ENCODE measurements around the gene PLA2G2C.
"Not testable (repeated sequence)": the region's sequence is repeated elsewhere in the genome, so short reads cannot be mapped to it uniquely, and the experiment has no call there.

PLA2G2C gene, protein sequence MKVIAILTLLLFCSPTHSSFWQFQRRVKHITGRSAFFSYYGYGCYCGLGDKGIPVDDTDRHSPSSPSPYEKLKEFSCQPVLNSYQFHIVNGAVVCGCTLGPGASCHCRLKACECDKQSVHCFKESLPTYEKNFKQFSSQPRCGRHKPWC

DNA sequence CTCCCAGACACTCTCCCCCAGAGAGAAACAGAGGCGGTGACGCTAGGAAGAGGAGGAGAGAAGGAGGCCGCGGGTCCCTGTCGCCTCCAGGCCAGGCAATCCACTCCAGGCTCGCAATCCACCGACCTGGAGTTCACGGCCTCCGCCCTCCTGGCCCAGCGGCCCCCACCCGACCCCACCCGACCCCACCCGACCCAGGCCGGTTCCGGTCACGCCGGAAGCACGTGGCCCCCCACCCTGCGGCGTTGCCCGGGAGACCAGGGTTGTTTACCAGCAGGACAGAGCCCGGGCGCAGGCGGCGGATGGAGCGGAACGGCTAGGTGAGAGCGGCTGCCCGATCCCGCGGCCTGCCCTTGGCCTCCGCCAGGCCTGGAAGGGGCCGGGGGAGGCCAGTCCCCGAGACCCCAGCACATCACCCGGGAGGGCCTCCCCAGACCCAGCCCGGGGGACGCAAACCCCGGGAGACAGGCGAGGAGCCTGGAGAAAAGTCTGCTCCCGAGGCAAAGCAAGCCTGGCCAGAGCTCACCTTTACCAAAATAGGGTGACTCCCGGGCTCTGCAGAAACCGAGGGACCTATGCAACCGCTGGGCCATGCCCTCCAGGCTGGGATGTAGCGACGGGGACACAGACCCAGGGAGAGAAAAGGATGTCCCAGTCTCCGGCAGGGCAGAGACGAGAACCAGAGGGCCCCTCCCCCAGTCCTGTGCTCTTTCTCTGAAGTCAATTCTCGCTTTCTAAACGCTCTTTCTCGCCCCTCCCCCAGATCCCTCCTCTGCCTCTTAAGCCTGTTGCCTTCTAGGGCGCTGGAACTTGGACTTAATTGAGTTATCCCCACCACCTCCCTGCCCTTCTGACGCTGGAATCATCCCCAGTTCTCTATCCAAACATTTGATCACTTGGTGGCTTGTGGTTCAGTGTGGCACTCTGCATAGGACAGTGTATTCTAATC is at the start of gene PLA2G2C, which contains the start of gene UBXN10:
Gene PLA2G2C (minus strand): TSS at position 685 of the 949 bp plus-strand sequence. CDS start 9,155 bp downstream, outside the sequence.
Gene UBXN10 (plus strand): TSS at position 263 of the 949 bp plus-strand sequence. CDS start 4,466 bp downstream, outside the sequence.
- peak; percentile 75 for DNase-seq

DNA sequence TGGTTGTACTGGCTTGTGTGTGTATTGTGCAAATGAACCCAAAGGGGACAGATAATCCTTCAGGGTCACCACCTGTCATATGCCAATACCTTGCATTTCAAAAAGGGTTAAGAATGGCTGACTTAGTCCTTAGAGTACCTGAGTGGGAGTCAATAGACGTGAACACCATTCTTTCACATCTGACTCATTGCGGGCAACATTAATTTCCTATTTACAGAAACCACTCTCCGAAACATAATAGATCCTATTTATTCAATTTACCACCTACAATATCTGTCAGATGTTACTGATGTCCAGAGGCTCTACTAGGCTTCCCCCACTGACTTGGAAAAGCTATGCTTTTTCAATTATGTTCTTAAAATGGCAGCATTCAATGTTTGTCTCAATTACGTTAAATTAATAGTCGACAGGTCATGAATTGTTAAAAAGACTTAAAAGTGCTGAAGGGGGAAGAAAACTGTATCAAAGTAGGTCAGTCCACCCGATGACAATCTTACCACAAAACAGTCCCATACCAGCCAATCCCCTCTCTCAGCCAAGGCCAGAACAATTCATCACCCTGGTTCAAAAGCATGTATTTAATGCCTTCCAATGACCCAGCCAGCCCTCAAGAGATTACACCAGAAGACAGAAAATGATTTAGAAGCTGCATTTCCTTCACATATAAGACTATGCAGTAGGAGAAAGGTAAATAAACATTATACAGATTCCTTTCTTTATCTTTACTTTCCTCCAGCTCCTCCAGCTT is 48.6 kb upstream of the PLA2G2C start:
- DNase-seq, result no peak

DNA sequence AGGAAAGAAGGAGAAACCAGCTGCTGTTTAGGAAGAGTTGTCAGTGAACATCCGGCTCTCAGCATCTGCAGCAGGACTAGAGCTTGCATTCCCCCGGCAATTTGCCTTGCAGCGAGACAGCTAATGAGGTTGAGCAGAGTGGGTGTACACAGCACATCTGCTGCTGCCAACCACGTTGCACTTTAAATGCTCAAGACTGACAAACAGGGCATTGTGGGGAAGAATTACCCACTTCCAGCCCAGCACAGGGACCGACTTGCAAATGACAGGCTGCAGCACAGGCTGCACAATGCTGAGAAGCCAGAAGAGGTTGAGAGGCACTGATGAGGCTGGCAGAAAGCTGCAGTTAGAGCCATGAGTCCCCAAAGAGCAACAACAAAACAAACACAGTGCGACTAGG is 47.5 kb upstream of the PLA2G2C start:
- no peak for DNase-seq

DNA sequence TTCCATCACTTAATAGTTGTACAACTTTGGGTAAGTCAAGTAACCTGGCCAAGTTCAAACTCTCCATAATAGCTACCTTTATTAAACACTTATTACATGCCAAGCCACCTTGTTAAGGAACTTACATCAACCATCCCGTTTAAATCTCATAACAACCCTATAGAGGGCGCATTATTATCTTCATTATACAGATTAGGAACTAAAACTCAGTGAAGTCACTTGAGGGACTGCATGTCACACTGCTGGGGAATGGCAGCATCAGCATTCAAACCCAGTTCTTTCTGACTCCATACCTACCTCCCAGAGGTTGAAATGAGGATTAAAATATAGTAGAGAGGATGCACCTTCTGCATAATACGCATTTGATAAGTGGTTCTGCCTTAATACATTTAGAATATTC is 47.1 kb upstream of the PLA2G2C start:
- no peak for DNase-seq

DNA sequence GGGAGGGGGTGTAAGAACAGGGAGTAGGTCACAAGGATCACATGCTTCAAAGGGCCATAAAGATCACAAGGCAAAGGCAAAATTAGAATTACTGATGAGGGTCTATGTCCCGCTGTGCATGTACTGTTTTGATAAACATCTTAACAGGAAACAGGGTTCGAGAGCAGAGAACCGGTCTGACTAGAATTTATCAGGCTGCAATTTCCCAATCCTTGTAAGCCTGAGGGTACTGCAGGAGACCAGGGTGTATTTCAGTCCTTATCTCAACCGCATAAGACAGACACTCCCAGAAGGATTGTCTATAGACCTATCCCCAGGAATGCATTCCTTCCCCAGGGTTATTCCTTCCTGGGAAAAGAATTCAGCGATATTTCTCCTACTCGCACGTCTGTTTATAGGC is 46.2 kb upstream of the PLA2G2C start:
- not testable (repeated sequence) for DNase-seq

DNA sequence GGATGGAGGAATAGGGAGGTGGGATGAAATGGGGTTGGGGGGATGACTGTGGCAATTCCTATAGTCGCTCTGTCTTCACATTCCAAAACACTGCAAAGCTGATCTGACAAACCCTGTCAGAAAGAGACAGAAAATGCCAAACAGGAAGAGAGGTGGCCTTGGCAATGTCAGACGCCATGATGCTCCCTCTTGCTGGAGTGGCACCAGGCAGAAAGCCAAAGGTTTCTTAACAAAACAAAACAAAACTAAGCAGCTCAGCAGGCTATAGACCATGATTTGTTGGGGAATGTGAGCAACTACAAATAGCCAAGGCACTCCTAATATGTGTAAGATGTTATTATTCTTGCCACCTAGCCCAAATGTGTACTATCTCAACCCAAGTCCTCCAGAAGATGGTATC is 42.9 kb upstream of the PLA2G2C start:
- no peak for DNase-seq

DNA sequence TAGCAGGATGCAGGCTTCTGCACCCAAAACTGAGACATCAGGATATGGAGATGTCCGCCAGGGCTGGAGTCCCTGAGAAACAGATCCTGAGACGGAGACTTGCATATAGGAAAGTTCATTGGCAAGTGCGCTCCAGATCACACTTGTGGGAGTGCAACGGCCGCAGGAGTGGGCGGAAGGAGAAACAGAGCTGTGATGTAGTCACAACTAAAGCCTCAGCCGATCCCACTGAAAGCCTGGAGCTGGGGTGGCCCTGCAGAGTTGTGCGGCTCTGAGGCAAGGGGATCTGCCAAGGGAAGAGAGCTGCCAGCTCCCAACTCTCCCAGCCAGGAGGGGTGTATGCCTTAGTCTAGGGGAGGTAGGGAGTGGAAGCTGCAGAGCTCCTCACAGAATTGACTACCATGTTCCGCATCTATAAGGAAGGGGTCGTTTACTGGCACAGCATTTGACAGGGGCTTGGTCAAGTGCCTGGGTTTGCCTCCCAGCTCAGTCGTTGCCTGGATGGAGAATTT is 42.1 kb upstream of the PLA2G2C start:
- no peak for DNase-seq

DNA sequence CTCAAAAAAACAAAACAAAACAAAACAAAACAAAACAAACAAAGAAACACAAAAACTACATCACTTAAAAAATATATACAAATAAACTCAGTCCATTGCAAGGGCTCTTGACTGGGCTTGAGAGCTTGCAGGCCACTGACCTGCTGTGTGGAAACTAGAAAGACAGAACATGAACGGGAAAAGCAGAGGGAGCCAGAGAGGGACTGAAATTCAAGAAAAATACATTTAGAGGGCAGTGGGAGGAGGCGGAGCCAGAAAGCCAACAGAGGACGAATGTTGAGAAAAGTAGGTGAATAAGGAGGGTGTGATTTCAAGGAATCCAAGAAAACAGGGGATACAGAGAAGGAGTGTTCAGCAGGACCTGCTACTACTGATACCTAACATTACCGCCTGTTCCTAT is 41.4 kb upstream of the PLA2G2C start:
- no peak for DNase-seq

DNA sequence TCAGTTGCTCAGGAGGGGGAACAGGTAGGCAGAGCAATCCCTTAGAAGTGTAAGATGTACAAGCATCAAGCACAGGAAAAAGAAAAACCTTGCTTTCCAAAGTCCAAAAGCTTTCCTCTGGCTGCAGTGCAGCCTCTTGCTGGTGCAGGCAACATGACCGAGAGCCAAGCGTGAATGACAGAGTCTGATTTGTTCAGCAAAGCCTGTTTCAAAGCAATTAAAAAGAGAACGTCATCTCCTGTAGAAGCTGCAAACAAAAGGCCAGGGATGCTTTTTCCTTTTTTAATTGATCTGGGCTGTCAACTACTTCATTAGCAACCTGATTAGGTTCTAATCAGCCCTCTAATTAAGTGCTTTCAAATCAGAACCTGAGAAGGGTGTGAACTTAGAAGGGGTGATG is 38.2 kb upstream of the PLA2G2C start:
- DNase-seq, result no peak

DNA sequence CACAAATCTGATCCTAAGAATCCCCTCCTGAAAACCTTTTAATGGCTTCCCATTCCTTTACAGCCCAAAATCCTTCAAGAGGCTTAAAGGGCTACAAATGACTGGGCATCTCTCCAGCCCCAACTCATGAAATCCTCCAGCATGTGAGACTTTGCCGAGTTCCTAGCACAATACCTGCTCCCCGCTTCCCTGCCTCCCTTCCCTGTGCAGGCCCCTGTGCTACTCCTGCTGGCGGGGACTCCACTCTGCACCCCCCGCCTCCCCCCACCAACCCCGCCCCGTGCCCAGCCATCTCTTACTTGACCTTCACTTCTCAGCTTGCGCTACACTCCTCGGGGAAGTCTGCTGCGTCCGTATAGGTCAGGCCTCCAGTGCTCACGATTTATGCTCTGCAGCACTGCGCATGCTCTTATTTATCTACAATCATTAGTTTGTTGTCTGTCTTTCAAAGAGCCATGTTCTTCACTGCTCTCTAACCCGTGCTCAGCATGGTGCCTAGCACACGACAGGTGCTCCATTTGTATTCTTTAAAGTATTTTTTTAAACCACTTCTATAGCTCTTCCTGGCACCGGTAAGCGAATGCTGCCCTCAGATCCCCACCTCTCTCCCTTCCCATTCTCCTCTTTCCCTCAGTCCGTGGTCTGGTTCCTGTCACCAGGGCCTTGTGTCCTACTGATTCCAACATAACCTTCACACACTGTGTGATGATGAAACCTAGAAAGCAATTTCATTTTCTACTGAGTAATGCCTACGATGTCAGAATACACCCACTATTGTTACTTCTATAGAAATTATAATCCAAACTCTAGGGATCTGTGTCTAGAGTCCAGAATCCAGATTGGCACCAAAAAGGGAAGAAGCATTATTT is 37.5 kb upstream of the PLA2G2C start:
- no peak for DNase-seq

DNA sequence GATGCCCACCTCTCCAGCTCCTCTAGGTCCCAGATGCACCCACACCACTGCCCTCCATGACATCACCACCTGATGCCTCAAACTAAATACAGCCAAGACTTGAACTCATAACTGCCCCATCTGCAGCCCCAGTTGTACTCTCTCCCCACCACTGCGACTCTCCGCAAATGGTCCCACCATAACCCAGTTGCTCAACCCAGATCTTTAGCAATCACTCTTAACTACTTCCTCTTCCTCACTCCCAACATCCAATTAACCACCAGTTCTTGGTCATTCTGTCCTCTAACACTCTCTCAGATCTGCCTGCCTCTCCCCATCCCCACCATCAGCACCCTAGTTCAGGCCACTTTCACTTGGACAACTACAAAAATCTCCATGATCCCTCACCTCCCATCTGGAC is 36.8 kb upstream of the PLA2G2C start:
- DNase-seq, result no peak

DNA sequence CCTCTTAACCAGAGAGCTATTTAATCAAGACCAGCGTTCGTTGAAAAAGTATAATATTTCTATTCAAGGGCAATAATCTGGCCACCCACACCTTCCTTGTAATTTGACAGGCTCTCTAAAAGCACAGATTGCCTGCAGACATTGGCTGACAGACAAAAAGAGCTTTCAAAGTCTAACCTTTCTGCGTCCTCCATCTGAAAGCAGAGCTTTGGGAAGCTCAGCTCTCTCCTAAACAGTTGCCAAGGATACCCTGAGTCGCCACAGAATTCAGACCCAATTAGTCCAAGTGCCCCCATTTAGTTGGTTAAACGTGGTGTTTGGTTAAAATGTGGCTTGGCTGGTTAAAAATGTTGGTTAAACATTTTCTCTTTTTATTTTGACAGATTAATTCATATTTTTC is 33.7 kb upstream of the PLA2G2C start:
- DNase-seq, result no peak

DNA sequence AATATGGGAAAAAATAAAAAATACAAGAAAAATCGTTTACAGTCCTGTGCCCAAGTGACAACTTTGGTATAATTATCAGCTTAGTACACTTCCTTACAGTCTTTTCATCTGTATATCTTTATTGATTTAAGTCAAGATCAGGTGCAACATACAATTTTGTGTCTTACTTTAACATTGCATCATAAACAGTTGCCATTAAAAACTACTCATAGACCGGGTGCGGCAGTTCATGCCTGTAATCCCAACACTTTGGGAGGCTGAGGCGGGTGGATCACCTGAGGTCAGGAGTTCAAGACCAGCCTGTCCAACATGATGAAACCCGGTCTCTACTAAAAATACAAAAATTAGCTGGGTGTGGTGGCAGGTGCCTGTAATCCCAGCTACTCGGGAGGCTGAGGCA is 32.7 kb upstream of the PLA2G2C start:
- not testable (repeated sequence) for DNase-seq

DNA sequence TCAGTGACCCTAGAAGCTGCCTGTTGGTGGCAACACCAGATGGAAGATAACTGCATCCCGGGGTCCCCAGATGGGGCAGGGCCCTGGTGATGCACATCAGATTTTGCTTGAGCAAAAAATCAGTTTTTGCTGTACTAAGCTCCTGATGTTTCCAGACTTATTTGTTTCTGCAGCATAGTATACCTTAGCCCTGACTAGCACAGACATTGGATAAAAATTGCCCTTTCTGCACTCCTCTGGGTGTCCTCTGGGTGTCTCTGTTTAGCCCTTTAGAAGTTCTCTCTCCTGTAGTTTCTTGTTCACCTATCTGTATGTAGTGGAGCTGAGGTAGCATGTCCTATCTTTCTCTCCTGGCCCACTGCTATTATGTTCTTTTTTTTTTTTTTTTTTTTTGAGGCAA is 30.3 kb upstream of the PLA2G2C start:
- no peak for DNase-seq

DNA sequence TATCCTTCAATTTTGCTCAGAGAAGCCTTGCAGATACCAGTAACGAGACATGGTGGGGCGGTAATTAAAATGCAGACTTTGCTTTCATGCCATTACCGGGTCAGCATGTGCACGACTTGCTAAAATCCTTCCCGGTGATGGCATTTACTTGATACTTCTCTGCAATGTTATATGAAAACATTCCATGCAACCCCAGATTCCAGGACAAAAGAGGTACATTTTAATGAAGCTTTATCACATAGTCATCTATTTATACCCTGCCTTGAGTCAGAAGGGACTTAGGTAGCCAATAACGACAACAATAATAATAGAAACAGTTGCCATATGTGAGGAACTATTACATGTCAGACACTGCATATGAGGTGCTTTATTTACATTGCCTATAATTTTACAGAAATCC is 29.4 kb upstream of the PLA2G2C start:
- DNase-seq, result no peak

DNA sequence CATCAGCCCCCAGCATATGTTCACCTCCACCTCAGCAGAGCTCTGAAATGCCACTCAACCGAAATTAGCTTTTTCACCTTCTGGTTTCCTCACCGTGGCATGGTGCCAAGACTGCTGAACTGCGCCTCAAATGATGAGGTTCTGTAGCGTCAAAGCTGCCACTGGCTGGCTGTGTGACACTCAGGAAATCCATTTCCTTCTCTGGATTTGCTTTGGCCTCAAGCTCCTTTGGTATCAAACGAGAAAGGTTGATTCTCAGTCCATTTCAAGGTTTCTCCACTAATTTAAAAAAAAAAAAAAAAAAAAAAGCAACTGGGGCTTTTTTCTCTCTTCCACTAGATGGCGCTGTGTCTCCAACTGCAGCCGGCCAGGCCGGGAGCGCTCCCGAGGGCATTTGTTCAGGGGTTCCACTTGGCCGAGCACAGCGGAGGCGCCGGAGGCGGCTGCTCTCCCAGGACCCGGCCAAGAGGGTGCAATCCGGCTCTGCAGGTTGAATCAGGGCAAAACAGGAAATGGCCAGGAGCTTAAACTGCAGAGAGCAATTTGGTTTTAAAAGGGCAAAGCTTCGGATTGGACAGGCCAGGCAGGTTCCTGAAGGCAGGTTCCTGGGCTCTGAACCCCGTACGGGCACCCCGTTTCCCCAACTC is 26.5 kb upstream of the PLA2G2C start:
- peak; percentile 49 for DNase-seq

DNA sequence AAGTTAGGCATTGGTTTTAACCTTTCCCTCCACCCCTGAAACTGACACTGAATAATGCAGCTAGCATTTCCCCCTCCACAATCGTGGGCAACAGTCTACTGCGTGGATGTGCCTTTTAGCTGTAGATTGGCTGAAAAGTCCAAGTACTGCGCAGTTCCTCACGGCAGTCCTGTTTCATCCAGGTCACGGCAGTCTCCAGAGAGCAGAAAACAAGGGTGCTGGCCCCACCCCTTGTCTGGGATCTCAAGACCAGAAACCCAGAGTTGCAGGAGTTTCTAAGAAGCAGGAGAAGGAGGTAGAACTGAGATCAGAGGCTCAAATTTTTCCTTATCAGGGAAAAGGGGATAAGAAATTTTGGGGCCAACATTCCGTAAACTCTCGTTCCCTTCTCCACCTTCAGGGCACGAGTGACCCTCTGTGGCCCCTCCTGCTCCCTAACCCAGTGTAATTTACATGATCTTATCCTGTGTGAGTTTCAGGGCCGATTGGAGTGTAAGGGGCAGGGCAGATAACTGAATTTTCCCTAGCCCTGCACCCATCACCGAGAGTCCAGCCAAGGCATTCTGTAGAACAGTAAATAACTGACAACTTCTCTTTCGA is 25.9 kb upstream of the PLA2G2C start:
- no peak for DNase-seq

DNA sequence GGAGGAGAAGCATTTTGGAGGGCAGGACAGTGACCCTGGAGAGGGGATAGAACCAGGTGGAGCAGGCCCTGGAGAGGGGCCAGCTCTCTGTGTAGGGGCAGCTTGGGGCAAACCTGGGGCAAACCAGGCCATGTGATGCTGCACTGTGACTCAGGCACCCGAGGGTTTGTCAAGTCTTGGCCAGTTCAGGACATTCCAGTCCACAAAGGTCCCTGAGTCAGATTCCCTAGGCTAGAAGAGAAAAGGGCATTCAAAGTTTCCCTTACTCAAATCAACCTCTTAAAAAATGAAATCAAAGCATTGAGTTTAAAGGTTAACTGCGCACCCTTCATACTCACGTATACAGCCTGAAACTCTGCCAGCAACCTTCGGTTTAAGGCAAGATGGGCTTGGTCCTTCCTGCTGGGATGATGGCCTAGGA is 25.2 kb upstream of the PLA2G2C start:
- DNase-seq, result no peak

DNA sequence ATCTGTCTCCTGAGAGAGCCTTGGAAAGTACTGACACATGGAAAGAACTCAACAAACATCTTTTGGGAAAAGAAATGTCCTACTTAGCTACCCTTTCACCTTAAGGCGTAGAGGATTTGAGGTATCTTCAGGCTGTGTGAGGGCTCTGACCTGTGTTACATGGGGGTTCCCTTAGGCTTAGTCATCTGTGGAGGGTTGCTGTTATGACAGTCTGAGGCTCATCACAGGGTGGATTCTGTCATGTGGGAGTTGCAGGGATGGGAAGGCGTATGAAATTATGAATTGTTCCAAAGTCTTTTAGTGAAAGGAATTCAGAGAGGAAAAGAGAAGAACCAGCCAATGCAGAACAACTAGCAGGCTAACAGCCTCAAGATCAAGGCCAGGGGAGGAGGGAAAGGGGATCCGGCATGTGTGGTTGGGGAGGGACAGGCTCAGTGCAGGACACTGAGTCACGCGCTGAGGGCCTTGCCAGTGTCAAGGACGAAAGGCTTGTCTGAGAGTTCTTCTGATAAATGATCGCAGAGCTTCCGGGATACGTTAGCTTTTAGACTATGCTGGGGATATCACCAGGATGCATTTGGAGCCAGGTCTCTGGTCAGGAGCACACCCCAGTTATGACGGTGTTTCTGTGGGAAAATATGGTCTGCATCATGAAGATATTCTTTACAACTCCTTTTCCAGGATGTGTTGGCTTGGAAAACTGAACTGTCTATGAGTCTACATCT is 24.6 kb upstream of the PLA2G2C start:
- DNase-seq, result no peak

DNA sequence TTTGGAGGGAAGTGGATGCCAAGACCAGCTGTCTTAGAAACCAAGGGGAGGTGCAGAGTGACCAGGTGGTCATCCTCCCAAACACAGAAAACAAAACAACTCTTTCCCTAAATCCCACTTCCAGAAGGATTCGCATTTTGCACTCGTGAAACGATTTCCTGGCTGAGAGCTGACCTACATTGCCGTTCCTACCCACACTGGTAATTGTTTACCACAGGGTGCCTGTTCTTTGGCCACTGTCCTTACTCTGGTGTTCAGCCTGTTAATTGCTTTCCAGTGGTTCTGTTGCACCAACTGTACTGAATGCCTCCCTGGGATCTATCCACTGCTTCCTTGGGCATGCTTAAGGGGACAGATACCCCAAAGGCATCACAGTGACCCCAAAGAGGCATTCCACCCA is 23.2 kb upstream of the PLA2G2C start:
- DNase-seq, result no peak

DNA sequence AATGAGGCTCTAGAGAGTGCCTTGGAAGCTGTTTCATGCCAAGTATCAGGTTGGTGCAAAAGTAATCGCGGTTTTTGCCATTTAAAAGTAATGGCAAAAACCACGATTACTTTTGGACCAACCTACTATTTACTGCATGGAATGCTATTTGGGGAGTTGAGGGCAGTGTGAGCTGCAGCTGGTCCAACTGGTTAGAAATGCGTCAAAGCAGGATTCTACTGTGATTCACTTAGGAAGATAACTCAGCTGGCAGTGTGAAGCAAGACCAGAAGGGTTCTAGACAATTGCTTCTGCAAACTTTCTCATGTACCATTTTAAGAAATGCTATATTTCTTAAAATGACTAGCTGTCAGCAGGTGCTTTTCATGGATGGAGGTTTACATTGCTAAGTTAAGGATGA is 21.2 kb upstream of the PLA2G2C start:
- DNase-seq, result no peak
